Measurements from ENCODE around the gene ZEB1. TPM values are rescaled to one million over a fixed set of nuclear protein-coding genes. Genes with fewer than 3 reads are reported as not detected.

The ZEB1 gene
- total RNA-seq, 6 experiments from 2014 or later: 46.2 to 59.5 (median 53.2) TPM

- peaks cover 16% of the 10 kb centered on the region for H3K36me3 Mint-ChIP-seq (ENCODE audit: low read depth)
- no peak for TF ChIP-seq CTCF (IDR thresholded peaks at IDR 0.05)
- DNase-seq: no peak
- H3K4me1 Mint-ChIP-seq (ENCODE audit: low read depth): peaks cover 8% of the 10 kb centered on the region
- H3K4me3 Mint-ChIP-seq: no peak overlapping the region
- H3K27me3 Mint-ChIP-seq (ENCODE audit: insufficient read depth): no peaks in the 10 kb centered on the region
- H3K27ac Mint-ChIP-seq: no peak overlapping the region
- peaks cover 15% of the 10 kb centered on the region for H3K9me3 Mint-ChIP-seq
These were observed 40.6 kb upstream of the ZEB1 start for GRCh38 chr10:31278279-31278941.

GRCh38 chr10:31280972-31281371 is 38.0 kb upstream of the ZEB1 start:
- H3K4me3 Mint-ChIP-seq: no peak overlapping the region
- H3K9me3 Mint-ChIP-seq: peaks cover 15% of the 10 kb centered on the region
- TF ChIP-seq CTCF (IDR thresholded peaks at IDR 0.05): no peak
- no peak for DNase-seq
- H3K27me3 Mint-ChIP-seq (ENCODE audit: insufficient read depth): no peaks in the 10 kb centered on the region
- H3K4me1 Mint-ChIP-seq (ENCODE audit: low read depth): peaks cover 8% of the 10 kb centered on the region
- peaks cover 16% of the 10 kb centered on the region for H3K36me3 Mint-ChIP-seq (ENCODE audit: low read depth)
- no peak overlapping the region for H3K27ac Mint-ChIP-seq

GRCh38 chr10:31288001-31288400 is 31.0 kb upstream of the ZEB1 start:
- Mint-ChIP-seq H3K27me3 (ENCODE audit: insufficient read depth) (no peaks in the 10 kb centered on the region), H3K27ac (no peak overlapping the region), H3K4me1 (ENCODE audit: low read depth) (peaks cover 41% of the 10 kb centered on the region), H3K9me3 (no peaks in the 10 kb centered on the region), H3K4me3 (no peak overlapping the region), H3K36me3 (ENCODE audit: low read depth) (no peaks in the 10 kb centered on the region)
- TF ChIP-seq CTCF (IDR thresholded peaks at IDR 0.05): no peak
- DNase-seq: no peak

GRCh38 chr10:31288962-31289361 is 30.1 kb upstream of the ZEB1 start:
- no peak for DNase-seq
- Mint-ChIP-seq H3K9me3 (no peaks in the 10 kb centered on the region), H3K27ac (no peak overlapping the region), H3K4me1 (ENCODE audit: low read depth) (peaks cover 41% of the 10 kb centered on the region), H3K36me3 (ENCODE audit: low read depth) (no peaks in the 10 kb centered on the region), H3K4me3 (no peak overlapping the region), H3K27me3 (ENCODE audit: insufficient read depth) (no peaks in the 10 kb centered on the region)
- no peak for TF ChIP-seq CTCF (IDR thresholded peaks at IDR 0.05)

- no peak for TF ChIP-seq CTCF (IDR thresholded peaks at IDR 0.05)
- Mint-ChIP-seq H3K4me3 (no peak overlapping the region), H3K36me3 (ENCODE audit: low read depth) (no peaks in the 10 kb centered on the region), H3K27ac (no peak overlapping the region), H3K4me1 (ENCODE audit: low read depth) (peaks cover 41% of the 10 kb centered on the region), H3K9me3 (no peaks in the 10 kb centered on the region), H3K27me3 (ENCODE audit: insufficient read depth) (no peaks in the 10 kb centered on the region)
- DNase-seq: no peak
These were observed 28.6 kb upstream of the ZEB1 start for GRCh38 chr10:31290386-31290785.
